Lung microvascular endothelial cell (primary cell): ENCODE measurements around the gene SBF2. TPM values are rescaled to one million over a fixed set of nuclear protein-coding genes. Genes with fewer than 3 reads are reported as not detected.
"Not testable (repeated sequence)": the region's sequence is repeated elsewhere in the genome, so short reads cannot be mapped to it uniquely, and the experiment has no call there.

ENCODE experiments used
- DNase-seq, 2 donors: peaks; one replicate each; pipeline versions ENCODE4 v3.0.0 to v3.0.0-alpha.2; 2010; ENCODE audit warnings: low read depth in 2 of 2
- total RNA-seq: library from RNA; depleted of rRNA; stranded (reverse); fragments of >200 nt; gene quantifications from 2 replicates; pipeline ENCODE4 v1.2.1, GENCODE V29; 2014

The SBF2 gene
- total RNA-seq, 1 donor from 2014 or later: 50.8 TPM

DNA sequence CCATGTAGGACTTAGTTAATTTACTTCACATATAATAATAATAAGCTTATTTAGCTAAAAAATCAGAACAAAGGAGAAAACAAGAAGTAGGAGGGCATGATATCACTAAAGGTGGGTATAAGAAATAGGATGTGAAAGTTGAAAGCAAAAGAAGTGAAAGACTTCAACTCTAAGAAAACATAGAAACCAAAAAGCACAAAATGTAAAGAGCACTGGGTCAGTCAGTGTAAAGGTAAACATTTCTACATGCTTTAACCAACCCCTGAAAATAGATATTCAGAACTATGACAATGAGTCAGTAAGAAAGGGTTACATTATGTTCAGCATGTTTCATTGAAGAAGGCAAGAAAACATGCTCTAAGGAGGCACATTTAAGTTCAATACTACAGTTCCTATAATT lies 331.3 kb downstream of the SBF2 start:
- no peak for DNase-seq

DNA sequence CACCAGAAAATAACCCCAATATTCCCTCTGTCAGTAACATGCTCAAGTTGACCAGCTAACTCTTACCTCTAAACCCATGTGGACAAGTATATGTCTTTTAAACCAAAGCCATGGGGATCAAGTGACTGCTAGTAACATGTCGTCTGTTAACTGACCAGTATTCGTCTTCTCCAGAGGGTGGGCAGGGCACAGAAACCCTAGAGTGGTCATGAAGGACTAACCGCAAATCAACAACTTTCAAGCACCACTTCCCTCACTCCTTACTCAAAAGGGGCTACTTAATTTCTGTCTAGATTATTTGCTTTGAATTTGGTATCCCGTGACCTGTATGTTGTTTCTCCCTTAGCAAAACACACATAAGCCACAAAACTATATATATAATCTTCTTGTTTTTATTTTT lies 336.9 kb downstream of the SBF2 start:
- DNase-seq: no peak

DNA sequence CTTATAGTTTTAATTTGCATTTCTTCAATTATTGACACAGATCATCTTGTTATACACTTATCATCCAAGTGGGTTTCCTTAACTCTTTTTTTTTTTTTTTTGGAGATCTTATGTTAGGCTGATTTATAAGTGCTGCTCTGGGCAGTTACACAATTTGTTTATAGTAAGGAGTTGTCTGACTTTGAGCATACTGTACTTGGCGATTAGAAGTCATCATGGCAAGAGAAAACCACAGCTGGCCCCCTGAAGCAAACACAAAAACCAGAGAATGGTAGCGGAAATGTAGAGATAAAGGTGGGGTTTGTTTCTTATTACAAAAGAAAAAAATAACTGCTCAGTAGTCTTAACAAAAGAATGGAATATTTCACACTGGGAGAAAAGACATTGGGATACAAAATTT lies 337.5 kb downstream of the SBF2 start:
- DNase-seq: no peak

DNA sequence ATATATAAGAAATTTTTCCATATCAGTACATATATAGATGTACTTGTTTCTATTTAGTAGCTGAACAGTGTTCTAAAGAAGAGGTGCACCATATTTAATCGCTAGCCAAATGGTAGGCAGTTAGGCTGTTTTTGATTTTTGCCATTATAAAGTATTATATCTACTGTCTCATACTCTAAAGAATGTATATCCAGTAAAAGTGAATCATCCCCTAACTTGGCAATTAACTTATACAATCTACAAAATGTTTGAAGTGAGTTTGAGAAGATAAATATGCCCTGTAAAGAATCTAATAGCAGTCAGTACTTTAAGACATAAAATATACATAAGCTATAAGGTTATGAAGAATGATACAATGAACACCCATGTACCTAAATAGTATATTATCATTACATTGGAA lies 338.6 kb downstream of the SBF2 start:
- DNase-seq: no peak

DNA sequence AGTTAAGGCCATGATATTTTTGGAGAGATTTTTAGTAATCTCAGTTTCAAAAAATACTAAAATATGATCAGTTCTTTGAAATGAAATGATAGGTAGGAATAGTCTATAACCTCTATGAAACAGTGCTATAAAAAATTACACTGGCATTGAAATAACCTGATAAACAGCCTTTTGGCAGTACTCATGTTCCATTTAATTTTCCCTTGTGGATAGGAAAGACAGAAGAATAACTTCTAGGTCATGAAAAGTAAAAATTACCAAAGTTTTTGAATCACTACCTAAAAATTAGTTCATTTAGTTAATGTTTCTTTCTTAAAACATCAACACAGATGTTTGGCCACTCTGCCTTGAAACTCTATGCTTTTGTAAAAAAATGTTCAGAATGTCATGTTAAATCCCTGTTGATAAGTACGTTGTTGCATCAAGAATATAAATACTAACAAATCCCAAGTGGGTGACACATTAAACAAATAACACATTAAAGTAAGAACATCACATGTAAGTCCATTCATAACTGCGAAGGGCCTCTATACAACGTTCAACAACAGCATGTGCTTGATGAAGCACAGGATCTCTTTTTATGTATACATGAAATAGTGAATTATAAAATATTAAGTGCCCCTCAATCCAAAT lies 339.9 kb downstream of the SBF2 start:
- DNase-seq: no peak

DNA sequence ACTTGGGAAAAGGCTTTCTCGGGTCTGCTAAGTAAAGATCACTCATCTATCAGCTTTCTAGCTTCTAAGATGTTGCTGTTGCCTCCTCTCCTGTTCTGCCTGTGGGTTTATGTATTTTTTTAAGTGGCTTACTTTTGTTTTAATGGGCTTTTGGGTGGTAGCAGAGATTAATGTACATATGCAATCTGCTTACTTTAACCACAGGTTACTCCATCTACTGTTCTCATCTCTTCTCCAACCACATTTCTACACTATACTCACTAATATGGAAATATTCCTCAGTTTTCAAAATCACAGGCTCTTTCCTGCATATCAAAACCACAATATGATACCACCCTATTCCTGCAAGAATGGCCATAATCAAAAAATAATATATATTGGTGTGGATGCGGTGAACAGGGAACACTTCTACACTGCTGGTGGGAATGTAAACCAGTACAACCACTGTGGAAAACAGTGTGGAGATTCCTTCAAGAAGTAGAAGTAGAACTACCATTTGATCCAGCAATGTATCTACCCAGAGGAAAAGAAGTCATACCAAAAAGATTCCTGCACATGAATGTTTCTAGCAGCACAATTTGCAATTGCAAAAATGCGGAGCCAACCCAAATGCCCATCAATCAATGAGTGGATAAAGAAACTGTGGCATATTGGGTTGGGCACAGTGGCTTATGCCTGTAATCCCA lies 341.4 kb downstream of the SBF2 start:
- no peak for DNase-seq

DNA sequence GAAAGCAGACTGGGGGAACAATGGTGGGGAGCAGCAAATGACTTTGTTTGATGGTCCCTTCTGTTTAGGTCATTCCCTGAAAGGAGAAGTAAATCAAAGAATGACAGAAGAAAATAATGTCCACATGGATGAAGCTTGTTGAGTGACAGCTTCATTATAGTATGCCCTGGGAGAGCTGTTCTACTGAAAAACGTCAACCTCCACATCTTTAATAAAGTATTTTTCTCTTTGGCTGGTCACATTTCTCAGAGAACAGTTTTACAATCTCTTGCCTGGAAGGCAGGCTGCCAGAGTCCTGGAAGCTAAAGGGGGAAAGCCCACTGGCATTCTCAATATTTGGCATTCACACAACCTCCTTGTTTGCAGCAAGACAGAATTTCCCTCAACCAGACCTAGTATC lies 342.2 kb downstream of the SBF2 start:
- DNase-seq: no peak

DNA sequence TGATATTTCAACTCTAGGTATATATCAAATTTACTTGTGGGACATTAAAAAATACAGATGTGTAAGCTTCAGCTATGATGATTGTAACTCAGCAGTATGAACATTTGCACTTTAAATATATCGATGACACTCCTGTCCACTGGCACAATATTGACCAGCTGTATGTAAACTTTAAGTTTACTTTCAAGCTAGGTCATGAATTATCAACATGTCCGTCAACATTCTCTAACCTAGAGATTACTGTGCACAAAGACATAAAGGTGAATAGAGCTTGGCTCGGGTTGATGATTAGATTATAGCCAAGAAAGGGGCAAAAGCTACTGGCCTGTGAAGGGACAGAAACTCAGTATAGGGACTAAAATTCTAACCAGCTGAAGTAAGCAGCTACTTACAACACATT lies 343.6 kb downstream of the SBF2 start:
- no peak for DNase-seq

DNA sequence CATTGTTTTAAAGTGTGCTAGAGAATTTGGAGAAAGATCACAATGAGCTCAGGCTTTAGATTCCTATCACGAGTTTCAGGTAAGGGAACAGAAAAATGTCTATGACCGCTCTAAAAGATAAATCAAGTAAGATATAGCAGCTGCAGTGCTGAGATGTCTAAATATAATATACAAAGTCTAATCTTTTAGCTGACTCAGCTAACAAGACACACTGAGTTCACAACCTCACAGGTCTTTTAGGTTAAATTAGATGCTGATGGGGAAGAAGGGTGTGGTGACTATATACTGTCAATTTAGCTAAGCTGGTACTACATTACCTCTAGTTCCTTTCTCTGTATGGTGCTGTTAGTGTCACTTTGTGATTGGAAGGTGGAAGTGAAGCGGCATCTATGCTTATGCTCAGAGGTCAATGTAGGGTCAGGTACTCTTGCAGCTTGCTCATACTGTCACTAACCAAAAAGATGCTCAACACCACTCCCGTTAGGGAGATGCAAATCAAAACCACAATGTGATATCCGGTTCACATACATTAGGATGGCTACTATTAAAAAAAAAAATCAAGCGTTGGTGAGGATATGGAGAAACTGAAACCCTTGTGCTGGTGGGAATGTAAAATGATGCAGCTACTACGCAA lies 346.7 kb downstream of the SBF2 start:
- no peak for DNase-seq

DNA sequence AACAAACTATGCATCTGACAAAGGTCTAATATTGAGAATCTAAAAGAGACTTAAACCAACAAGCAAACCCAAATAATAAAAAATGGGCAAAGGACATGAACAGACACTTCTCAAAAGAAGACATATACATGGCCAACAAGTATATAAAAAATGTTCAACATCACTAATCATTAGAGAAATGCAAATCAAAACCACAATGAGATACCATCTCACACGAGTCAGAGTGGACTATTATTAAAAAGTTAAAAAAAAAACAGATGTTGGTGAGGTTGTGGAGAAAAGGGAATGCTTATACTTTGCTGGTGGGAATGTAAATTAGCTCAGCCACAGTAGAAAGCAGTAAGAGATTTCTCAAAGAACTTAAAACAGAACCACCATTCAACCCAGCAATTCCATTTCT lies 348.3 kb downstream of the SBF2 start:
- not testable (repeated sequence) for DNase-seq

DNA sequence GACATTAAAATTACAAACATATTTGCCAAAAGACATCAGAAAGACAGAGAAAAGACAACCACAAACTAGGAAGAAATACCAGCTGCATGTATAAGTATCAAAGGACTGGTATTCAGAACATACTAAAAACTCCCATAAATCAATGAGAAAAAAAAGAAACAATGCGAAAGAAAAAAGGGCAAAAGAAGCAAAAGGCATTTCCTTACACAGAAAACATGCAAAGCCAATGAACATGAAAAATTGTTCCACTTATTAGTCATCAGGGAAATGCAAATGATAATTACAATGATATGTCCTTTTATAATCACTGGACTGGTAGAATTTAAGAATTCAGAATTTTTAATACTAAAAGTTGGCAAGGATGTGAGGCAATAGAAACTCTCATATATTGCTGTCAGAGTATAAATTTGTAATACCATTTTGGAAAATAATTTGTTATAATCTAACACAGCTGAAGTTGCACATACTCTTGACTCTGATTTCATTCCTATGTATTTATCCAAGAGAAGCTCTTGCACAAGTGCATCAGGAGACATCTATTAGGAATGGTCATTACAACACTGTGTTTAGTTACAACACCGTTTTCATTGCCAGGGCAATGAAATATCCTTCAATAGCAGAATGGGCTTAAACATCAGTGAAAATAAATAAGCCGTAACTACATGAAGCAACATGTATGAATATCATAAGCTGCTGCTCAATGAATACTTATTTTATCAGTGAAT lies 350.5 kb downstream of the SBF2 start:
- DNase-seq: peak; percentile 15 to 36

DNA sequence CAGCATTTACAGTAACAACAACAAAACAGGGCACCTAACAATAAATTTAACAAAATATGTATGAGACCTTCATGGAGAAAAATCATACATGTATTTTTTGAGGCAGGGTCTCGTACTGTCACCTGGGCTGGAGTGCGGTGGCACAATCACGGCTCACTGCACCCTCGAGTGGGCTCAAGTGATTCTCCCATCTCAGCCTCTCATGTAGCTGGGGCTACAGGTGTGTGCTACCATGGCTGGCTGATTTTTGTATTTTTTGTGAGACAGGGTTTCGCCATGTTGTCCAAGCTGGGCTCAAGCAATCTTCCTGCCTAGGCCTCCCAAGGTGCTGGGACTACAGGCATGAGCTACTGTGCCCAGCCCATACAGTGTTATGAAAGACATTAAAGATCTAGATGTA lies 352.0 kb downstream of the SBF2 start:
- no peak for DNase-seq

DNA sequence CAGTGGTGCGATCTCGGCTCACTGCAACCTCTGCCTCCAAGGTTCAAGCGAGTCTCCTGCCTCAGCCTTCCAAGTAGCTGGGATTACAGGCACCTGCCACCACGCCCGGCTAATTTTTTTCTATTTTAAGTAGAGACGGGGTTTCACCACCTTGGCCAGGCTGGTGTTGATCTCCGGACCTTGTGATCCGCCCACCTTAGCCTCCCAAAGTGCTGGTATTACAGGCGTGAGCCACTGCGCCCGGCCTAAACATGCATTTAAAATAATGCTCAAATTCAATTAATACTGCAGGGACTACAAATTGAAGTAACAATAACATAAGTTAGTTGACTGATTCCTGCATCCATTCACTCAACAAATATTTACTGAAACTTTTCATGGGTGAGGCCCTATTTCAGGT lies 354.9 kb downstream of the SBF2 start:
- DNase-seq: not testable (repeated sequence)

DNA sequence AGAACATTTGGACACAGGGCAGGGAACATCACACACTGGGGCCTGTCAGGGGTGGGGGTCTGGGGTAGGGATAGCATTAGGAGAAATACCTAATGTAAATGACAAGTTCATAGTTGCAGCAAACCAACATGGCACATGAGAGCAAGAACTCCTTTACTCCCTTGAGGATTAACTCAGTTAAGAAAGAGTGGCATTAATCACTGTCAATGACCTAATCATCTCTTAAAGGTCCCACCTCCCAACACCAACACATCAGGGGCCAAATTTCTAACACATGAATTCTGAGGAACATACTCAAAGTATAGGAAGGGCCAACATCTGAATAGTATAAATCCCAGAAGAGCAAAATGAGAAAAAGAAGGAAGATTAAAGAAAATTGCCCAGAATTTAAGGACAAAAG lies 357.3 kb downstream of the SBF2 start:
- DNase-seq: no peak

DNA sequence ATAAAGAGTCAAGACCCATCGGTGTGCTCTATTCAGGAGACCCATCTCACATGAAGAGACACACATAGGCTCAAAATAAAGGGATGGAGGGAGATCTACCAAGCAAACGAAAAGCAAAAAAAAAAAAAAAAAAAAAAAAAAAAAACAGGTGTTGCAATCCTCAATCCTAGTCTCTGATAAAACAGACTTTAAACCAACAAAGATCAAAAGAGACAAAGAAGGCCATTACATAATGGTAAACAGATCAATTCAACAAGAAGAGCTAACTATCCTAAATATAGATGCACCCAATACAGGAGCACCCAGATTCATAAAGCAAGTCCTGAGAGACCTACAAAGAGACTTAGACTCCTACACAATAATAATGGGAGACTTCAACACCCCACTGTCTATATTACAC lies 361.2 kb downstream of the SBF2 start:
- not testable (repeated sequence) for DNase-seq

DNA sequence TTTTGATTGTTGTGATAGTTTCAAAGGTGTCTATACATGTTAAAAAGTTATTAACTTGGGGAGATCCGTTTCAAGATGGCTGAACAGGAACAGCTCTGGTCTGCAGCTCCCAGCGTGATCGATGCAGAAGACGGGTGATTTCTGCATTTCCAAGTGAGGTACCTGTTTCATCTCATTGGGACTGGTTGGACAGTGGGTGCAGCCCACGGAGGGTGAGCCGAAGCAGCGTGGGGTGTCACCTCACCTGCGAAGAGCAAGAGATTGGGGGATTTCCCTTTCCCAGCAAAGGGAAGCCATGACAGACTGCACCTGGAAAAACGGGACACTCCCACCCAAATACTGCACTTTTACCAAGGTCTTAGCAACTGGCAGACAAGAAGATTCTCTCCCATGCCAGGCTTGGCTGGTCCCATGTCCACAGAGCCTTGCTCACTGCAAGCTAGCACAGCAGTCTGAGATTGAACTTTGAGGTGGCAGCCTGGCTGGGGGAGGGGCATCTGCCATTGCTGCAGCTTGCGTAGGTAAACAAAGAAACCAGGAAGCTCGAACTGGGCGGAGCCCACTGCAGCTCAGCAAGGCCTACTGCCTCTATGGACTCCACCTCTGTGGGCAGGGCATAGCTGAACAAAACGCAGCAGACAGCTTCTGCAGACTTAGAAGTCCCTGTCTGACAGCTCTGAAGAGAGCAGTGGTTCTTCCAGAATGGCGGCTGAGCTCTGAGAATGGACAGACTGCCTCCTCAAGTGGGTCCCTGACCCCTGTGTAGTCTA lies 363.3 kb downstream of the SBF2 start:
- not testable (repeated sequence) for DNase-seq

DNA sequence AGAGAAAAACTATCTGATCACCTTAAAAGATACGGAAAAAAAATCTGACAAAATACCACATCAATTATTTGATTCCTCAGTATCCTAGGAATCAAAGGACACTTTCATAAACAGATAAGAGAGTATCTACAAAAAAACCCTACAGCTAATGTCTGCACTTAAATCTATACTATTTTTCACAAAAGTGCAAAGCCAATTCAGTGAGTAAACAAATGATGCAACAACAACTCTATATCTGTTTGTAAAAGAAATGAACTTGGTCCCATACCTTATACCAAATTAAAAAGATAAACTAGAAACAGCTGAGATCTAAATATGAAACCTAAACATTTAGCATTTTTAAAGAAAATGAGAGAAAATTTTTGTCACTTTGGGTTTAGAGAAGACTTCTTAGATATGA lies 366.3 kb downstream of the SBF2 start:
- no peak for DNase-seq

DNA sequence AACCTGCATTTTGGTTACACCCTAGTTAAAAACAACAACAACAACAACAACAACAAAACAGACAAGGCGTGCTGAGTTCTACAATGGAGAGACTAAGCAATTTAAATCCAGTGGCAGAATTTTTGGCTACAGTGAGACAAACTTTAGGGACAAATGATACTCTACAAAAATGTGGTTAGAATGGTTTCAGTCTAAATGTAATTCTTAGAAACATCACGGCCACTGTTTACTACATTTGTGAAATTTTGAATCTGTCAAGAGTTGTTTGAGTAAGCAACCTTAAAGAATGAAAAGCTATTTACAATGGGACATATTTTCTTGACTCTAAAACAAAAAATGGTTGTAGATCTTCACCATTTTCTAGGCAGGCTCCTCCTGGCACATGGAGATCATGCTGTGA lies 370.7 kb downstream of the SBF2 start:
- no peak for DNase-seq

DNA sequence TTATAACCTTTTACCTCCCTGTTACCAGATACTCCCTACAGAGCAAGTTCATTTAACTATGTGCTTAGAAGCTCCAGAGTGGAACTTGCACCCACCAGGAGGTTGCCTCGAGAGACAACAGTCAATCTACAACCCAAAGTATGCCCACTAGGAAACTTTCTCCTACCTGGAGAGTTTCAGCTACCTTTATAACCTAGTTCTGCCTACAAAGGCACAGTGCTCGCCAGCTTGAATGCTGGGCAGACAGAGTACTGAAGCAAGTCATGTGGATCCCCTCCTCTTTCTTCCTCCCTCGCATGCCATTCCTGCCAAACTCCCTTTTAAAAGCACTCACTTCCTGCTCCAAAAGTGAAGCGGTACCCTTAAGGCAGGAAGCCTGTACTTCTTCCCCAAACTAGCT lies 371.2 kb downstream of the SBF2 start:
- DNase-seq: peak in 1 of 2 donors; percentile 5

DNA sequence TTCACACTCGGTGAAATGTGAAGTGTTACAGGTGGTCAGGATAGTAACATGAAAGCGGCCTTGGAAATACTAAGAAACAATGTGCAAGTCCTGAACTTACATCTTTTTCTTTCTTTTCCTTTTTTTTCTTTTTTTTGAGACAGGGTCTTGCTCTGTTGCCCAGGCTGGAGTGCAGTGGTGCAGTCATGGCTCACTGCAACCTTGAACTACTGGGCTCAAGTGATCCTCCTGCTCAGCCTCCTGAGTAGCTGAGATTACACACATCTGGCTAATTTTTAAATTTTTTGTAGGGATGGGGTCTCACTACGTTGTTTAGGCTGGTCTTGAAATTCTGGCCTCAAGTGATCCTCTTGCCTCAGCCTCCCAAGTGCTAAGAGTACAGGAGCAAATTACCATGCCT lies 377.5 kb downstream of the SBF2 start:
- DNase-seq: no peak

DNA sequence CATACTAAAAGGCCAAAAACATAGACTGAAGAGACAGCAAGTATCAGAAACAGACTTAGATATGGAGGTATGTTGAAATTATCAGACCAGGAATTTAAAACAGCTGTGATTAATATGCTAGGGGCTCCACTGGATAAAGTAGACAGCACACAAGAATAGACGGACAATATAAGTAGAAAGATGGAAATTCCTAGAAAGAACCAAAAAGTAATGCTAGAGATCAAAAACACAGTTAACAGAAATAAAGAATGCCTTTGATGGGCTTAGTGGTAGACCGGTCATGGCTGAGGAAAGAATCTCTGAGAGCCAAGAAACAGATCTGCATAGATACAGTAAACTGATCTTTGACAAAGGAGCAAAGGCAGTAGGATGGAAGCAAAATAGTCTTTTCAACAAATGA lies 380.0 kb downstream of the SBF2 start:
- DNase-seq: no peak
